GM23338 (cell line): ENCODE results near the gene NTM. TPM values are rescaled to one million over a fixed set of nuclear protein-coding genes. Genes with fewer than 3 reads are reported as not detected.

ENCODE experiments used
- ATAC-seq: fragments of 200-7000 bp; cut with Tn5 transposase; 3 replicates; pipeline ENCODE4 v1.9.1; 2020
- DNase-seq: peaks from one replicate; pipeline ENCODE4 v3.0.0-alpha.2; 2015; ENCODE audit warnings: low spot score
- H2AFZ ChIP-seq: fragments of 200-600 bp; sonication (generic); 2 replicates; pipeline ENCODE4 v1.8.0; 2016; ENCODE audit warnings: antibody characterized with exemption, mild to moderate bottlenecking, moderate library complexity
- H3F3A ChIP-seq: fragments of 200-600 bp; sonication (generic); replicated peaks from 2 replicates; pipeline ENCODE4 v1.8.0; 2017; ENCODE audit warnings: antibody characterized with exemption, mixed run types, low read depth
- H3K27ac ChIP-seq: fragments of 200-600 bp; sonication (generic); 2 replicates; pipeline ENCODE4 v1.6.1; 2016; ENCODE audit warnings: low read depth
- H3K27me3 ChIP-seq: fragments of 200-600 bp; sonication (generic); 2 replicates; pipeline ENCODE4 v1.8.0; 2016; ENCODE audit warnings: mild to moderate bottlenecking, mixed run types, moderate library complexity; ENCODE audit not compliant: insufficient read depth
- H3K36me3 ChIP-seq: fragments of 200-600 bp; sonication (generic); 2 replicates; pipeline ENCODE4 v1.8.0; 2016; ENCODE audit warnings: mild to moderate bottlenecking; ENCODE audit not compliant: insufficient read depth
- H3K4me1 ChIP-seq: fragments of 200-600 bp; sonication (generic); 2 replicates; pipeline ENCODE4 v1.8.0; 2016; ENCODE audit warnings: mild to moderate bottlenecking, moderate library complexity; ENCODE audit not compliant: insufficient read depth
- H3K4me2 ChIP-seq: fragments of 200-600 bp; sonication (generic); 2 replicates; pipeline ENCODE4 v1.7.1; 2017; ENCODE audit warnings: mixed run types
- H3K4me3 ChIP-seq: fragments of 200-600 bp; sonication (generic); 2 replicates; pipeline ENCODE4 v1.6.1; 2016; ENCODE audit warnings: mixed run types
- H3K79me2 ChIP-seq: fragments of 200-600 bp; sonication (generic); replicated peaks from 2 replicates; pipeline ENCODE4 v1.8.0; 2017; ENCODE audit warnings: mild to moderate bottlenecking; ENCODE audit not compliant: insufficient read depth
- H3K9me2 ChIP-seq: fragments of 200-600 bp; sonication (generic); 2 replicates; pipeline ENCODE4 v1.8.0; 2017; ENCODE audit not compliant: insufficient read depth
- H4K20me1 ChIP-seq: fragments of 200-600 bp; sonication (generic); replicated peaks from 2 replicates; pipeline ENCODE4 v1.8.0; 2017; ENCODE audit warnings: mild to moderate bottlenecking; ENCODE audit not compliant: insufficient read depth
- H3K27ac Mint-ChIP-seq: 2 replicates; pipeline ENCODE4 v1.8.0; 2020; ENCODE audit warnings: inconsistent platforms, mild to moderate bottlenecking, moderate library complexity, mixed read lengths
- H3K27me3 Mint-ChIP-seq: 3 replicates; pipeline ENCODE4 v1.8.0; 2022; ENCODE audit warnings: low read depth, mild to moderate bottlenecking, moderate library complexity, mixed read lengths, inconsistent platforms; ENCODE audit not compliant: insufficient read depth, poor library complexity
- H3K36me3 Mint-ChIP-seq: 3 replicates; pipeline ENCODE4 v1.8.0; 2021; ENCODE audit warnings: low read depth, mild to moderate bottlenecking, inconsistent platforms, moderate library complexity, mixed read lengths
- H3K4me1 Mint-ChIP-seq: 3 replicates; pipeline ENCODE4 v1.8.0; 2020; ENCODE audit warnings: mild to moderate bottlenecking, inconsistent platforms, mixed read lengths
- H3K4me3 Mint-ChIP-seq: 3 replicates; pipeline ENCODE4 v1.8.0; 2021; ENCODE audit warnings: moderate library complexity, mild to moderate bottlenecking, inconsistent platforms, mixed read lengths
- H3K9me3 Mint-ChIP-seq: 3 replicates; pipeline ENCODE4 v1.8.0; 2020; ENCODE audit warnings: moderate library complexity, mild to moderate bottlenecking, inconsistent platforms, mixed read lengths
- CREB1 ChIP-seq: fragments of 250-450 bp; sonication (Bioruptor Pico); IDR thresholded peaks from 2 replicates; pipeline ENCODE4 v1.5.0; 2020; ENCODE audit warnings: low read depth, mild to moderate bottlenecking, moderate library complexity
- EZH2 ChIP-seq: fragments of 200-600 bp; sonication (generic); IDR thresholded peaks from one replicate; pipeline ENCODE4 v1.8.0; 2017; ENCODE audit warnings: antibody characterized with exemption, mild to moderate bottlenecking, low read depth; ENCODE audit not compliant: unreplicated experiment
- EZH2phosphoT487 ChIP-seq: fragments of 200-600 bp; sonication (generic); IDR thresholded peaks from one replicate; pipeline ENCODE4 v1.8.1; 2018; ENCODE audit warnings: antibody characterized with exemption; ENCODE audit not compliant: unreplicated experiment
- JUNB ChIP-seq: IDR thresholded peaks from one replicate; pipeline ENCODE4 v1.6.1; 2016; ENCODE audit warnings: antibody characterized with exemption; ENCODE audit not compliant: unreplicated experiment
- NANOG ChIP-seq: IDR thresholded peaks from 2 replicates; pipeline ENCODE4 v1.6.1; 2016; ENCODE audit warnings: antibody characterized with exemption, borderline replicate concordance
- POLR2AphosphoS5 ChIP-seq: IDR thresholded peaks from 2 replicates; pipeline ENCODE4 v1.6.1; 2016; ENCODE audit warnings: antibody characterized with exemption, low read depth
- REST ChIP-seq: IDR thresholded peaks from one replicate; pipeline ENCODE4 v1.6.1; 2018; ENCODE audit warnings: antibody characterized with exemption; ENCODE audit not compliant: unreplicated experiment
- ZNF114 ChIP-seq: fragments of 250-450 bp; sonication (Bioruptor Pico); IDR thresholded peaks from 2 replicates; pipeline ENCODE4 v1.5.0; 2020; ENCODE audit warnings: mild to moderate bottlenecking, moderate library complexity
- ZNF331 ChIP-seq: fragments of 250-450 bp; sonication (Bioruptor Pico); IDR thresholded peaks from 2 replicates; pipeline ENCODE4 v1.5.0; 2020; ENCODE audit warnings: low read depth, mild to moderate bottlenecking, moderate library complexity
- ZNF462 ChIP-seq: fragments of 250-450 bp; sonication (Bioruptor Pico); IDR thresholded peaks from 2 replicates; pipeline ENCODE4 v1.5.0; 2020; ENCODE audit warnings: mild to moderate bottlenecking, moderate library complexity
- polyA plus RNA-seq: library from polyadenylated mRNA; unstranded; fragments of >200 nt; fragmentation: Nextera tagmentation; extraction: Ambion mirVana; gene quantifications from 2 replicates; pipeline ENCODE4 v1.2.1, GENCODE V29; 2016
- total RNA-seq: library from RNA; depleted of rRNA; stranded (reverse); fragments of >200 nt; shearing (Covaris generic); gene quantifications from 2 replicates; pipeline ENCODE4 v1.2.3, GENCODE V29; 2014
- TF ChIP-seq, protein P1 (sequence below): IDR thresholded peaks from 2 replicates; pipeline ENCODE4 v1.6.1; 2016; ENCODE audit warnings: antibody characterized with exemption

Gene NTM
- total and polyA plus RNA-seq, 2 experiments from 2014 or later: 10.6 to 14.6 TPM

GRCh38 chr11:131888230-131888855 is 517.9 kb downstream of the NTM start (continued):
- no peak for TF ChIP-seq POLR2AphosphoS5
- TF ChIP-seq EZH2: no peak
- TF ChIP-seq, protein P1, sequence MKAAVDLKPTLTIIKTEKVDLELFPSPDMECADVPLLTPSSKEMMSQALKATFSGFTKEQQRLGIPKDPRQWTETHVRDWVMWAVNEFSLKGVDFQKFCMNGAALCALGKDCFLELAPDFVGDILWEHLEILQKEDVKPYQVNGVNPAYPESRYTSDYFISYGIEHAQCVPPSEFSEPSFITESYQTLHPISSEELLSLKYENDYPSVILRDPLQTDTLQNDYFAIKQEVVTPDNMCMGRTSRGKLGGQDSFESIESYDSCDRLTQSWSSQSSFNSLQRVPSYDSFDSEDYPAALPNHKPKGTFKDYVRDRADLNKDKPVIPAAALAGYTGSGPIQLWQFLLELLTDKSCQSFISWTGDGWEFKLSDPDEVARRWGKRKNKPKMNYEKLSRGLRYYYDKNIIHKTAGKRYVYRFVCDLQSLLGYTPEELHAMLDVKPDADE: no peak
- no peak for TF ChIP-seq CREB1 (CRISPR knock-in tag)
- TF ChIP-seq REST: no peak
- TF ChIP-seq NANOG: no peak
- no peak for TF ChIP-seq EZH2phosphoT487

GRCh38 chr11:131889146-131889577 is 518.7 kb downstream of the NTM start:
- no peak overlapping the region for H3K4me3 Mint-ChIP-seq
- no peaks in the 10 kb centered on the region for H3K27me3 ChIP-seq
- peaks cover 2% of the 10 kb centered on the region for H3K27me3 Mint-ChIP-seq
- DNase-seq (peak; percentile 56), ATAC-seq (peak; percentile 60)
- H3K9me3 Mint-ChIP-seq: no peaks in the 10 kb centered on the region
- H3K4me2 ChIP-seq: peak overlapping the region; percentile 57
- H2AFZ ChIP-seq: no peak overlapping the region
- peaks cover 11% of the 10 kb centered on the region for H3K4me1 Mint-ChIP-seq
- H3K9me2 ChIP-seq: no peaks in the 10 kb centered on the region; the same call in 1 of the 2 replicates
- no peaks in the 10 kb centered on the region for H4K20me1 ChIP-seq
- peak overlapping the region; percentile 91 for H3K27ac ChIP-seq
- peaks cover 35% of the 10 kb centered on the region for H3K4me1 ChIP-seq
- H3K36me3 ChIP-seq: no peaks in the 10 kb centered on the region
- H3K36me3 Mint-ChIP-seq: no peaks in the 10 kb centered on the region
- H3K27ac Mint-ChIP-seq: no peak overlapping the region
- H3K4me3 ChIP-seq: no peak overlapping the region
- no peaks in the 10 kb centered on the region for H3K79me2 ChIP-seq
- peaks cover 6% of the 10 kb centered on the region; the same call in 1 of the 2 replicates for H3F3A ChIP-seq
- no peak for TF ChIP-seq ZNF114
- no peak for TF ChIP-seq ZNF462 (CRISPR knock-in tag)
- no peak for TF ChIP-seq JUNB
- TF ChIP-seq, protein P1: no peak
- TF ChIP-seq ZNF331: no peak
- no peak for TF ChIP-seq POLR2AphosphoS5
- TF ChIP-seq EZH2phosphoT487: no peak
